ENCODE measurements around the gene GPC6. TPM values are rescaled to one million over a fixed set of nuclear protein-coding genes. Genes with fewer than 3 reads are reported as not detected.

The GPC6 gene
- total RNA-seq, 1 donor from 2014 or later = not detected

- no peaks in the 10 kb centered on the region for H3K27me3 Mint-ChIP-seq
Measured at GRCh38 chr13:93535251-93535650, 308.6 kb downstream of the GPC6 start.

GRCh38 chr13:93539914-93540313, 313.3 kb downstream of the GPC6 start:
- ChIA-PET POLR2A (no interaction called here), CTCF (no interaction called here)
- Mint-ChIP-seq H3K36me3 (ENCODE audit: low read depth) (no peaks in the 10 kb centered on the region), H3K27ac (no peak overlapping the region), H3K9me3 (peaks cover 9% of the 10 kb centered on the region), H3K4me3 (no peak overlapping the region), H3K4me1 (no peaks in the 10 kb centered on the region), H3K27me3 (no peaks in the 10 kb centered on the region)
- DNase-seq (no peak), ATAC-seq (ENCODE audit: low read depth) (no peak)
- no peak for TF ChIP-seq CTCF (IDR thresholded peaks at IDR 0.05)
- intact Hi-C loops (cut with micrococcal nuclease) = no loop called here

More at GRCh38 chr13:93535251-93535650, 308.6 kb downstream of the GPC6 start:
- no peak overlapping the region for H3K27ac Mint-ChIP-seq
- intact Hi-C loops (cut with micrococcal nuclease) = no loop called here
- H3K4me3 Mint-ChIP-seq = no peak overlapping the region
- no peaks in the 10 kb centered on the region for H3K36me3 Mint-ChIP-seq (ENCODE audit: low read depth)
- DNase-seq = no peak
- H3K4me1 Mint-ChIP-seq = no peaks in the 10 kb centered on the region
- POLR2A ChIA-PET = no interaction called here
- ATAC-seq (ENCODE audit: low read depth) = no peak
- CTCF ChIA-PET = interaction anchor here (0.6 kb wide), 1 partner anchor 302 kb away, joined by 3 read pairs; no protein-coding TSS in a partner anchor
- peaks cover 6% of the 10 kb centered on the region for H3K9me3 Mint-ChIP-seq
- no peak for TF ChIP-seq CTCF (IDR thresholded peaks at IDR 0.05)

GRCh38 chr13:93547886-93548285, 321.3 kb downstream of the GPC6 start:
- no peak for TF ChIP-seq CTCF (IDR thresholded peaks at IDR 0.05)
- peaks cover 4% of the 10 kb centered on the region for H3K9me3 Mint-ChIP-seq
- ChIA-PET CTCF (no interaction called here), POLR2A (no interaction called here)
- intact Hi-C loops (cut with micrococcal nuclease) = no loop called here
- DNase-seq = no peak
- no peak overlapping the region for H3K27ac Mint-ChIP-seq
- ATAC-seq (ENCODE audit: low read depth) = no peak
- H3K27me3 Mint-ChIP-seq = no peaks in the 10 kb centered on the region
- H3K4me3 Mint-ChIP-seq = no peak overlapping the region
- H3K4me1 Mint-ChIP-seq = no peaks in the 10 kb centered on the region
- no peaks in the 10 kb centered on the region for H3K36me3 Mint-ChIP-seq (ENCODE audit: low read depth)

- Mint-ChIP-seq H3K4me3 (no peak overlapping the region), H3K27ac (no peak overlapping the region), H3K27me3 (no peaks in the 10 kb centered on the region), H3K4me1 (no peaks in the 10 kb centered on the region), H3K36me3 (ENCODE audit: low read depth) (no peaks in the 10 kb centered on the region), H3K9me3 (peaks cover 3% of the 10 kb centered on the region)
- intact Hi-C loops (cut with micrococcal nuclease) = no loop called here
- TF ChIP-seq CTCF (IDR thresholded peaks at IDR 0.05) = no peak
- CTCF ChIA-PET = no interaction called here
- POLR2A ChIA-PET = no interaction called here
- DNase-seq = no peak
- ATAC-seq (ENCODE audit: low read depth) = no peak
Measured at GRCh38 chr13:93549326-93550005, 322.9 kb downstream of the GPC6 start.

- ChIA-PET POLR2A (no interaction called here), CTCF (no interaction called here)
- no peak overlapping the region for H3K4me3 Mint-ChIP-seq
- H3K27ac Mint-ChIP-seq = no peak overlapping the region
- no peaks in the 10 kb centered on the region for H3K27me3 Mint-ChIP-seq
- no peaks in the 10 kb centered on the region for H3K4me1 Mint-ChIP-seq
- TF ChIP-seq CTCF (IDR thresholded peaks at IDR 0.05) = no peak
- ATAC-seq (ENCODE audit: low read depth) (no peak), DNase-seq (no peak)
- no peaks in the 10 kb centered on the region for H3K36me3 Mint-ChIP-seq (ENCODE audit: low read depth)
- H3K9me3 Mint-ChIP-seq = peaks cover 5% of the 10 kb centered on the region
- intact Hi-C loops (cut with micrococcal nuclease) = no loop called here
Measured at GRCh38 chr13:93550236-93550635, 323.6 kb downstream of the GPC6 start.
